ENCODE measurements around the gene TSPAN1.
A peak's percentile ranks its signal among the peaks of the same experiment; 100 is the strongest.

The TSPAN1 gene

GRCh38 chr1:46187106-46187869 lies 12.4 kb downstream of the TSPAN1 start:
- DNase-seq (ENCODE audit: low read depth in 2 of 2) = no peak

- DNase-seq (ENCODE audit: low read depth in 2 of 2) = no peak
Observed at GRCh38 chr1:46188295-46189030, 13.6 kb downstream of the TSPAN1 start.

GRCh38 chr1:46190539-46190938 lies 15.7 kb downstream of the TSPAN1 start:
- DNase-seq (ENCODE audit: low read depth in 2 of 2) = no peak

- DNase-seq (ENCODE audit: low read depth in 2 of 2) = no peak
Observed at GRCh38 chr1:46191033-46191701, 16.3 kb downstream of the TSPAN1 start.

- DNase-seq (ENCODE audit: low read depth in 2 of 2) = no peak
Observed at GRCh38 chr1:46192171-46192570, 17.3 kb downstream of the TSPAN1 start.

- DNase-seq (ENCODE audit: low read depth in 2 of 2) = no peak
Observed at GRCh38 chr1:46193285-46193684, 18.4 kb downstream of the TSPAN1 start.

- DNase-seq (ENCODE audit: low read depth in 2 of 2) = no peak
Observed at GRCh38 chr1:46193984-46194570, 19.2 kb downstream of the TSPAN1 start.

GRCh38 chr1:46194641-46195193 lies 19.8 kb downstream of the TSPAN1 start:
- no peak for DNase-seq (ENCODE audit: low read depth in 2 of 2)

GRCh38 chr1:46196609-46197008 lies 21.7 kb downstream of the TSPAN1 start:
- no peak for DNase-seq (ENCODE audit: low read depth in 2 of 2)

GRCh38 chr1:46197560-46197963 lies 22.7 kb downstream of the TSPAN1 start:
- DNase-seq (ENCODE audit: low read depth in 2 of 2) = no peak

GRCh38 chr1:46197964-46198811 lies 23.3 kb downstream of the TSPAN1 start, which contains the start of gene POMGNT1:
Gene POMGNT1, minus strand, starts transcription at chr1:46198434. Its CDS starts 613 bp downstream, at chr1:46197821.
- DNase-seq (ENCODE audit: low read depth in 2 of 2) = peak; percentile 43 to 70

GRCh38 chr1:46199233-46199749 lies 24.4 kb downstream of the TSPAN1 start:
- no peak for DNase-seq (ENCODE audit: low read depth in 2 of 2)

- no peak for DNase-seq (ENCODE audit: low read depth in 2 of 2)
Observed at GRCh38 chr1:46203738-46204405, 29.0 kb downstream of the TSPAN1 start.

GRCh38 chr1:46204406-46204742 lies 29.5 kb downstream of the TSPAN1 start:
- no peak for DNase-seq (ENCODE audit: low read depth in 2 of 2)

- no peak for DNase-seq (ENCODE audit: low read depth in 2 of 2)
Observed at GRCh38 chr1:46205141-46205540, 30.3 kb downstream of the TSPAN1 start.

- DNase-seq (ENCODE audit: low read depth in 2 of 2) = no peak
Observed at GRCh38 chr1:46205791-46206190, 30.9 kb downstream of the TSPAN1 start.

GRCh38 chr1:46206399-46206798 lies 31.5 kb downstream of the TSPAN1 start:
- no peak for DNase-seq (ENCODE audit: low read depth in 2 of 2)

GRCh38 chr1:46210561-46210960 lies 35.7 kb downstream of the TSPAN1 start:
- no peak for DNase-seq (ENCODE audit: low read depth in 2 of 2)

GRCh38 chr1:46211051-46211450 lies 36.2 kb downstream of the TSPAN1 start:
- no peak for DNase-seq (ENCODE audit: low read depth in 2 of 2)

GRCh38 chr1:46215504-46215903 lies 40.6 kb downstream of the TSPAN1 start:
- DNase-seq (ENCODE audit: low read depth in 2 of 2) = no peak
